ENCODE results near the gene NAALADL2. TPM values are rescaled to one million over a fixed set of nuclear protein-coding genes. Genes with fewer than 3 reads are reported as not detected.
"Not testable (repeated sequence)": the region's sequence is repeated elsewhere in the genome, so short reads cannot be mapped to it uniquely, and the experiment has no call there.

Gene NAALADL2
- total RNA-seq, 1 experiment from 2014 or later = 3.1 TPM

DNA sequence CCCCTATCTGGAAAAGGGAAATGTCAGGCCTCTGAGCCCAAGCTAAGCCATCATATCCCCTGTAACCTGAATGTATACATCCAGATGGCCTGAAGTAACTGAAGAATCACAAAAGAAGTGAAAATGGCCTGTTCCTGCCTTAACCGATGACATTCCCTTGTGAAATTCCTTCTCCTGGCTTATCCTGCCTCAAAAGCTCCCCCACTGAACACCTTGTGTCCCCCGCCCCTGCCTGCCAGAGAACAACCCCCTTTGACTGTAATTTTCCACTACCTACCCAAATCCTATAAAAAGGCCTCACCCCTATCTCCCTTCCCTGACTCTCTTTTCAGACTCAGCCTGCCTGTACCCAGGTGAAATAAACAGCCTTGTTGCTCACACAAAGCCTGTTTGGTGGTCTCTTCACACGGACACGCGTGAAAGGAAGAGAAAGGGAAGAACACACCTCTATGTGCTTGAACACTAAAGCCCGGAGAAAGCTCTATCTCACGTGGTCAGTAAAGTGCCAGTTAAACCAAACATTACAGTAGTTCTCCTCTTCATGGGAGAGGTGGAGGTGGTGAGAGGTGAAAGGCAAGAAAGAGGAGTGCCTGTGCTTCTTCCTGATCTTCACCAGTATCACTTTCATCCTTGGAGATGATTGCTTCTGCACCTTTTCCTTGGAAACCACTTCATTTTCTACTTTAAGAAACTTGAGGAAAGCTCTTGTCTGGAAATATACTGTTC is 963.8 kb downstream of the NAALADL2 start:
- not testable (repeated sequence) for H3K36me3 ChIP-seq; H3K4me3 ChIP-seq; H3K9me3 ChIP-seq (replicated peaks); H3K27me3 ChIP-seq; H3K27ac ChIP-seq; DNase-seq; H3K4me1 ChIP-seq

DNA sequence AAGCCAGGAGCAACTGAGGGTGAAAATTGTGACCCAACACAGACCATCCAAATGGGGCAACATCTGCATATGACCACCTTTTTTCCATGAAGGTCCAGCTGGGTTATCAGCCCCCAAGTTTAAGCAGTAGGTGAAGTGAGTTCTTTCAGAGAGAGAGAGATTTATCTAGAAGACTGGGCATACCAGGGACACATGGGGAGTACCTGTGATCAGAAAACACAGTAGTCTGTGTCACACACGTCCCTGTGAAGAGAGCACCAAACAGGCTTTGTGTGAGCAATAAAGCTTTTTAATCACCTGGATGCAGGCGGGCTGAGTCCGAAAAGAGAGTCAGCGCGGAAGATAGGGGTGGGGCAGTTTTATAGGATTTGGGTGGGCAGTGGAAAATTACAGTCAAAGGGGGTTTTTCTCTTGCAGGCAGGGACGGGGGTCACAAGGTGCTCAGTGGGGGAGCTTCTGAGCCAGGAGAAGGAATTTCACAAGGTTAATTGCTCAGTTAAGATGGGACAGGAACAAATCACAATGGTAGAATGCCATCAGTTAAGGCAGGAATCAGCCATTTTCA is 966.0 kb downstream of the NAALADL2 start:
- H3K27ac ChIP-seq; DNase-seq; H3K36me3 ChIP-seq; H3K9me3 ChIP-seq (replicated peaks); H3K4me3 ChIP-seq; H3K4me1 ChIP-seq; H3K27me3 ChIP-seq: not testable (repeated sequence)

DNA sequence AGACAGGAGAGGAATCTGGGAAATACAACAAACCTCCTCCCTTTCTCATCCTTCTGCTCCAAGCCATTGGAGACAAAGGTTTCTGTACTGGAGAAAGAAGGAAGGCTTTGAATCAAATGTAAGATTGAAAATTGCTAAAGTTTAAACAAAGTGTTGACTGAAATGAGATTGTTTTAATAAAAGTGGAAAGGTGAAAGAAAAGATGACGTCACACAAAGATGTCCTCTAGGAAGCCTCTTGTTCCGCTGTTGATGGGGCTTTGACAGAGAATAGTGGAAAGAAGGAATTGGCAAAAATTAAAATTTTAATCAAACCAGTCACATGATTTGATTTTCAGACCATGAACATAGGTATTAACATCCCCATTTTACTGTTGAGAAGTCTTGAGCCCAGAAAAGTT is 967.6 kb downstream of the NAALADL2 start:
- Histone ChIP-seq H3K4me1 (no peaks in the 10 kb centered on the region), H3K4me3 (no peak overlapping the region), H3K9me3 (replicated peaks) (no peaks in the 10 kb centered on the region), H3K36me3 (no peaks in the 10 kb centered on the region), H3K27ac (no peak overlapping the region), H3K27me3 (no peaks in the 10 kb centered on the region)
- DNase-seq = no peak

DNA sequence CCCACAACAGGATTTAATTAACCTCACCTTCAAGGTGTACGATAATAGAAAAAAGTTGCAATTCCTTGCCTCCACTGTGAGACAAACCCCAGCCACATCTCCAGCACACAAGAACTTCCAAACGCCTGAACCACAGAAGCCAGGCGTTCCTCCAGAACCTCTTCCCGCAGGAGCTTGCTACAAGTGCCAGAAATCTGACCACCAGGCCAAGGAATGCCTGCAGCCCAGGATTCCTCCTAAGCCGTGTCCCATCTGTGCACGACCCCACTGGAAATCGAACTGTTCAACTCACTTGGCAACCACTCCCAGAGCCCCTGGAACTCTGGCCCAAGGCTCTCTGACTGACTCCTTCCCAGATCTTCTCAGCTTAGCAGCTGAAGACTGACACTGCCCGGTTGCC is 970.7 kb downstream of the NAALADL2 start:
- not testable (repeated sequence) for H3K27me3 ChIP-seq; H3K27ac ChIP-seq; H3K4me1 ChIP-seq; H3K36me3 ChIP-seq; DNase-seq; H3K9me3 ChIP-seq (replicated peaks); H3K4me3 ChIP-seq

DNA sequence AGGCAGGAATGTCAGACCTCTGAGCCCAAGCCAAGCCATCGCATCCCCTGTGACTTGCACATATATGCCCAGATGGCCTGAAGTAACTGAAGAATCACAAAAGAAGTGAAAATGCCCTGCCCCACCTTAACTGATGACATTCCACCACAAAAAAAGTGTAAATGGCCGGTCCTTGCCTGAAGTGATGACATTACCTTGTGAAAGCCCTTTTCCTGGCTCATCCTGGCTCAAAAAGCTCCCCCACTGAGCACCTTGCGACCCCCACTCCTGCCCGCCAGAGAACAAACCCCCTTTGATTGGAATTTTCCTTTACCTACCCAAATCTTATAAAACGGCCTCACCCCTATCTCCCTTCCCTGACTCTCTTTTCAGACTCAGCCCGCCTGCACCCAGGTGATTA is 976.6 kb downstream of the NAALADL2 start:
- H3K27me3 ChIP-seq; H3K27ac ChIP-seq; H3K36me3 ChIP-seq; H3K4me3 ChIP-seq; DNase-seq; H3K4me1 ChIP-seq; H3K9me3 ChIP-seq (replicated peaks): not testable (repeated sequence)

DNA sequence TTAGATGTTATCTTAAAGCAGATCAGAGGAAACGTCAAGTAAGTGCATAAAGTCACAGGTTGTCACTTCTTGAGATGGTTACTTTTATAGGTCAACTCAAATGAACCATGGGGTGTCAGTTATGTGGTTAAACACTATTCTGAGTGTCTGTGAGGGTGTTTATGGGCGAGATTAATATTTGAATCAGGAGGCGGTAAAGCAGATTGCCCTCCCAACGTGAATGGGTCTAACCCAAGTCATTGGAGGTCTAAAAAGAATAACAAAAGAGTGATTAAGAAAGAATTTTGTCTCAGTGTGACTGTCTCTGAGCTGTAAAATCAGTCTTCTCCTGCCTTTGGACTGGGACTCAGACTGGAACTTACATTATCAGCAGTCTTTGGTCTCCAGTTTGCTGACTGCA is 977.5 kb downstream of the NAALADL2 start:
- no peak overlapping the region for H3K27ac ChIP-seq
- H3K9me3 ChIP-seq (replicated peaks) = no peaks in the 10 kb centered on the region
- no peak overlapping the region for H3K4me3 ChIP-seq
- DNase-seq = no peak
- H3K27me3 ChIP-seq = no peaks in the 10 kb centered on the region
- H3K4me1 ChIP-seq = no peaks in the 10 kb centered on the region
- no peaks in the 10 kb centered on the region for H3K36me3 ChIP-seq

DNA sequence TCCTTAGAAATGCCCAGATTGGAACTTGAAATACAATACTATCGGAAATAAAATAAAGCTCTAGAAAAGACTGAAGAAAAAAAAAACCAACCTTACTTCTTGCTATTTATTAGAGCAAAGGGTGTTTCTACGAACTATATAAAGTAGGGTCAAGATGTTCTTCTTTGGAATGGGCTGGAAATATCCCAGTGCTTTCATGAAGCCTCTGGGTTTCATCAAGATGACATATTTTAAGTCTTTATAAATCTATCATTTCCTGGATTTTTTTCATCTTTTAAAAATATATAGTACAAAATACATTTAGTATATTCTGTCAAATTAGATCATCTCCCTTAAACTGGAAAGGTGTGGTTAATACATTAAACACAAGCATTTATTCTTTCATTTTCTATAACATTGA is 978.8 kb downstream of the NAALADL2 start:
- no peak for DNase-seq
- H3K27ac ChIP-seq = no peak overlapping the region
- H3K36me3 ChIP-seq = no peaks in the 10 kb centered on the region
- H3K27me3 ChIP-seq = no peaks in the 10 kb centered on the region
- no peak overlapping the region for H3K4me3 ChIP-seq
- no peaks in the 10 kb centered on the region for H3K4me1 ChIP-seq
- H3K9me3 ChIP-seq (replicated peaks) = no peaks in the 10 kb centered on the region

DNA sequence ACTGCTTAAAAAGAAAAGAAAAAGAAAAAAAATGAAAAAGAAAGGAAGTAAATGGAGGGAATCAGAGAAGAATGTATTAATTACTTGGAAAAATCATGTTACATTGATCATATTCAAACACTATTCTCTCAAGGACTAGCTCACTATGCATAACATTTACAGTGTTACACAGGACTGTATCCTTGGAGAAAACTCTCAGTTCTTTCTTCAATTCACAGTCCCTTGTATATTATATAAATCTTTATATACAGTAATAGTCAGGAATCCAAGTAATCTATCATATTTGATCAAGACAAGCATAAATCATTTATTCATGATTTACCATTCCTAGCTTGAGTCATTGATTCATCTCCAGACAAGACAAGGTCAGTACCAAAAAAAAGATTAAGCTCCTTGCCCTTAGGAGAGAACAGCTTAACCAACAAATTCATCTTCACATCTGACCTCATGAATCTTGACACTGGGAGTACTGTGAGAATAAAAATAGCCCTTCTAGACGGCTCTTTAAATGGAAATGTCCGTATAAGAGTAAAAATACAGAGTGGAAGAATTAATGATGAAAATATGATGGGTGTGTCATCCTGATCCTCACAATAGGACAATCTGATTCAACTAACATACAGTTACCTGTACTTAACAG is 980.4 kb downstream of the NAALADL2 start:
- no peak for DNase-seq
- Histone ChIP-seq H3K27me3 (no peaks in the 10 kb centered on the region), H3K4me3 (no peak overlapping the region), H3K36me3 (no peaks in the 10 kb centered on the region), H3K27ac (no peak overlapping the region), H3K4me1 (no peaks in the 10 kb centered on the region), H3K9me3 (replicated peaks) (no peaks in the 10 kb centered on the region)

DNA sequence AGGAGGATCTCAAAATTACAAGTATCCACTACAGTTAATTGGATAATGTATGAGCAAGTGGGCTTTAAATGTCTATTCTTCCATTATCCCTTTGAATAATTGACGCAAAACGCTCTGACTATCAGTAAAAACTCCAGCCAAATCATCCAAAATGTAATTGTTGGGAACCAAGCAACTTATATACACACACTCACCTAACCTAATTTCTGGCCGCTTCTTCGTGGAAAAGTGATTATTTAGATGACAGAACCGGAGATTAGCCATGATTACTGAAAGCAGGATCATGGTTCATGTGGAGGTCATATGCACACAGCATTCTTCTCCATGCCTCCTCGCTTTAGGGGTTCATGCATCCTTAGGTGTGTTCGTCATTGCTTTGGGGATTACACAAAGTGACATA is 992.4 kb downstream of the NAALADL2 start:
- Histone ChIP-seq H3K9me3 (replicated peaks) (no peaks in the 10 kb centered on the region; the same call in 1 of the 2 replicates), H3K27ac (no peak overlapping the region), H3K36me3 (no peaks in the 10 kb centered on the region), H3K4me1 (no peaks in the 10 kb centered on the region), H3K27me3 (no peaks in the 10 kb centered on the region), H3K4me3 (no peak overlapping the region)
- DNase-seq = no peak

DNA sequence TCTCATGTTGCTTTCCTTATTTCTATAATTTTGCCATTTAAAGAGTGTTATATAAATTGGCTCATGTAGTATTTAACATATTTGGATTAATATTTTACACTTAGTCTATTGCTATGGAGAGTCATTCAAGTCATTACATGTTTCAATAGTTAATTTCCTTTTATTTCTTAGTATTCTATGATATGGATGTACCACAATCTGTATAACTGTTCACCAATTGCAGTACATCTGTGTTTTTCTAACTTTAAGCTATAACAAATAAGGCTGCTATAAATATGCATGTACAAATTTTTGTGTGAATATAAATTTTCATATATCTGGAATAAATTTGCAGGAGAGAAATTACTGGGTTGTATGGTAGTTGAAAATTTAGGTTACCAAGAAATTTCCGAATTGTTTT is 993.4 kb downstream of the NAALADL2 start:
- H3K27me3 ChIP-seq = no peaks in the 10 kb centered on the region
- no peak for DNase-seq
- H3K4me3 ChIP-seq = no peak overlapping the region
- no peaks in the 10 kb centered on the region for H3K36me3 ChIP-seq
- H3K27ac ChIP-seq = no peak overlapping the region
- no peaks in the 10 kb centered on the region; the same call in 1 of the 2 replicates for H3K9me3 ChIP-seq (replicated peaks)
- H3K4me1 ChIP-seq = no peaks in the 10 kb centered on the region

DNA sequence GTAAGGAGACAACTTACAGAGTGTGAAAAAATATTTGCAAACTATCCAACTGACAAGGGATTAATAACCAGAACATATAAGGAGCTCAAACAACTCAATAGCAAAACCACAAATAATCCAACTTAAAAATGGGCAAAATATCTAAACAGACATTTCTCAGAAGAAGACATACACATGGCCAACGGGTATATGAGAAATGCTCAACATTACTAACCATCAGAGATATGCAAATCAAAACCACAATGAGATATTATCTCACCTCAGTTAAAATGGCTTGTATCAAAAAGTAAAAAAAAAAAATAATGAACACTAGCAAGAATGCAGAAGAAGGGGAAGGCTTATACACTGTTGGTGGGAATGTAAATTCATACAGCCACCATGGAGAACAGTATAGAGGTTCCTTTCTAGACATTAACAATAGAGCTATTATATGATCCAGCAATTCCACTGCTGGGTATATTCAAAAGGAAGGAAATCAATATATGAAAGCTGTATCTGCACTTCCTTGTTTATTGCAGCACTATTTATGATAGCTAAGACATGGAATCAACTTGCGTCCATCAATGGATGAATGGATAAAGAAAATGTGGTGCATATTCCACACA is 998.6 kb downstream of the NAALADL2 start:
- no peaks in the 10 kb centered on the region for H3K27me3 ChIP-seq
- H3K36me3 ChIP-seq = no peaks in the 10 kb centered on the region
- H3K9me3 ChIP-seq (replicated peaks) = no peaks in the 10 kb centered on the region; the same call in 1 of the 2 replicates
- no peak overlapping the region for H3K27ac ChIP-seq
- DNase-seq = no peak
- H3K4me1 ChIP-seq = no peaks in the 10 kb centered on the region
- H3K4me3 ChIP-seq = no peak overlapping the region
